Activated CD8-positive, alpha-beta memory T cell treated with anti-CD3 and anti-CD28 coated beads, Interleukin-2, amount 50 U/mL, for 1 hour (primary cell): ENCODE measurements around the gene LGALS4.
A peak's percentile ranks its signal among the peaks of the same experiment; 100 is the strongest.
"Not testable (repeated sequence)": the region's sequence is repeated elsewhere in the genome, so short reads cannot be mapped to it uniquely, and the experiment has no call there.

Experiments
- DNase-seq: peaks from one replicate; pipeline ENCODE4 v3.0.0-alpha.2; 2020; ENCODE audit errors: extremely low read depth

The LGALS4 gene

DNA sequence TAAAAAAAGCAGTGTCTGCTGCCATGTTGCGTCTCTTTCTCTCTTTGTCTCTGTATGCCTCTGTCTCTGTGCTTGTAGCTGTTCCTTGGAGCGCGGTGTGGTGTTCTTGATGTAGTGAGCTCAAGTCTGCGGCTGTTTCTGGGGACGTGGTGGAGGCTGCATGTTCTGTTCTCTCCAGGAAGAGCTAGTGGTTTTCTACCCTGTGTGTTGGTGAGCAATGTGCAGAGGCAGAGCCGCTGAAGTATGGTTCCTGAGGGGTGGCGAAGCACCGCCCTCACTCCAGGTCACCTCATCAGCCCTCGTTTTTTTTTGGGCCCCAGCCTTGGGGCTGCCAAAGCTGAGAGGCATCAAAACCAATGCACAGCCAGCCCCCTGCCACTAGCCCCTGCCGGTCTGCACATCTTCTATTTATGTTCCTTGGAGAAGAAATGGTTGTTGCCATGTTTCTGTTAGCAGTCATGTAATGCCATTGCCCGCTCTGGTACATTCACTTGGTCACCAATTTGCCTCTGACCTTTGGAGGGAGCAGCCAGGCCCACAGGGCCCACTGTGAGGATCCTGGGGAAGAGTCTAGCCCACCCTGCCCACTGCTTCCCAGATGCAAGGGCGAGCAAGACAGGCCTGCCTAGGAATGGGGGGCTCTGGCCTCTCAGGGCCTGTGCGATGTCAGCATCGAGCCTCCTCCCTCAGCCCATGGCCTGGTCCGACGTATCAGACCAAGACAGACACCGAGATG, 29.9 kb upstream of the LGALS4 start:
- peak; percentile 68 for DNase-seq

DNA sequence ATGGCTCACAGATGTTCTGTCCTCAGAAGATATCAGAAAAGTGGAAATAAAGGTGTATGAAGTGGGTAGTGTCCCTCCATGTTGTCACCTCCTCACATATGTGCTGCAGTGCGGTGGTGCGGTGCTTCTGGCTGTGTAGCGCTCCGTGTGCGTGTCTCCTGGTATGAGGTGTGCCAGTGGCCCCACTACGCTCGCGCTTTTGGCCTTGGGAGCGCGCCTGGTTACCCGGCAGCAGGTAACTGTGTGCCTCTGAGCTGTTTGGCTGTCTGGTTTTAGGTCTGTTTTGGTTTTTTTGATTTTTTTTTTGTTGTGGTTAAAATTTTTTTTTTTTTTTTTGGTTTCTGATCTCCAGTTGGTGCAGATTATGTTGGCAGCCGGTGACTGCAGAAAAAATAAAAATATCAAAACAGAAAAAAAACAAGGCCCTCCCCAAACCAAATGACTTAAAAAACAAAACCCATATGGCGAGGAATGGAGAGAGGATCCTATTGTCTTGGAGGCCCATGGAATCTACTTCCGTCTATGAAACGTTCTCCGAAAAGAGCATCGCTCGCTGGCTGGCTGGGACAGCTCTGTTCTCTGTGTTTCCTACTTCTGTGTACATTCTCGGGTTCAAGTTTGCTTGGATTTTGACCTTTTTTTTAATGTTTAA, 29.2 kb upstream of the LGALS4 start:
- no peak for DNase-seq

DNA sequence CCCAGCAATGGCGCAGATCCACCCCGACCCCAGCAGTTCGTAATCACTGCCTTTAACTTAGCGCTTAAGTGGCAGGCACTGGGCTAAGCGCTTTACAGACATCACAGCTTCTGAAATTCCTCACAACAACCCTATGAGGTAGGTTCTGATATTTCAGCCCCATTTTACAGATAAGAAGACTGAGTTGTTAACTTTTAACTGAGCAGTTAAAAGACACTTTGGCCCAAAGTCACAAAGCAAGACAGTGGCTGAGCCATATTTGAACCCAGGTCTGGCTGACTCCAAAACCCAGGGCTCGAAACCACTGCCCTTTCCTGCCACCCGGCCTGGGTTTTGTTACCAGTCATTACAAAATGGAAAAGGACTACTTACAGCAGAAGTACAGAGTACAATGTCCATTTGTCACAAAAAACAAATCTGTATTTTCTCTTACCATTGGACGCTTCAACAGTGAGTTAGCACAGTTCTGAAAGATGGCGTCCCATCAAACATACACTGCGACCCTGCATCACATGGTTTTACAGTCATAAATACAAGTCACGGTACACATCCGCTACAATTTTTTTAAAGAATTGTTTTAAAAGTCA, 28.5 kb upstream of the LGALS4 start:
- no peak for DNase-seq

DNA sequence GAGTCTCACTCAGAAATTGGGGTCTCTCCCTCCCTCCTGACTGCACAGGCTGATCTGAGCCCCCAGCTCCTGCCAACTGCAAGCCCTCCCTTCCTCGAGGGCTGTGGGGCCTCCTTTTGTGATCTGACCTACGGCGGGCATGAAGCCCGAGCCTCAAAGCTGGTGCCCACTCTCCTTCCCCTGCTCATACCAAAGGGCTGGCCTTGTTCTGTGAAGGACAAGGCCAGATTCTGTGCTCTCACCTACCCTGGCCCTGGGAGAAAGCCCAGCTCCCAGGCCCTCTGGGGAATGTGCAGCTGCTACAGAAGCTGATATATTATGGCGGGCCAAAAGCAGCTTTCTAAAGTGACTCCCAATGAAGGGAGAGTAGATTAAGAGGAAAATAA, 27.8 kb upstream of the LGALS4 start:
- no peak for DNase-seq

DNA sequence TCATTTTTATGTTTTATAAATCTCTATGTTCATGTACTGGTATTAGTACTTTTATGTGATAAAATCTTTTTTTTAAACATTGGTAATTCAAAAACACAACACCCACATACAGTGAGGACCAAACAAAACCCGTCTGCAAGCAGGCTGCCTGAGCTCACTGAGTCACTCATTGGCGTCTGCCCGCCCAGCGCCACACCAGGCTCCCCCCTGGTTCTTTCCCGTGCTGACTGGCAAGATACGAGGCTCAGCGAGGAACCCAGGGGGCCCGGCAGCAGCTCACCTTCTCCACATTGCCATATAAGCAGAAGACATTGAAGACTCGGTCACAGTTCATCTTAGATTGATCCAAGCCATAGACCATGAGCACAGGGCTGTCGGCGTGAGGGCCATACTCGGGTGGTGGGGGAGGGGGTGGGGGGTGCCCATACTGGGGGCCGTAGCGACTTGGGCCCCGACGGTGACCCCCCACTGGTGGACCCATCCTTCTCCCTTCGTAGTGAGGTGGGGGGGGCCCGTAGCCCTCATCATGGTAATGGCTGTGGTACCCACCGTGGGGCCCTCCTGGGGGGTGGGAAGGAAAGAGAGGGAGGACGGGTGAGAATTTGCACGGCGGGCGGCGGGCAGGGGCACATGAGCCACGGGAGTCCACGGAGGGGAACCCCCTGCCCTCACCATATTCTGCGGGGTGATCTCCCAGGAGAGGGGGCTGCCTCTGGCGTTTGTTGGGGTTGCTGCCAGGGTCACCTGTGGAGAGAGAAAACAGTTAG, 27.3 kb upstream of the LGALS4 start:
- DNase-seq = no peak

DNA sequence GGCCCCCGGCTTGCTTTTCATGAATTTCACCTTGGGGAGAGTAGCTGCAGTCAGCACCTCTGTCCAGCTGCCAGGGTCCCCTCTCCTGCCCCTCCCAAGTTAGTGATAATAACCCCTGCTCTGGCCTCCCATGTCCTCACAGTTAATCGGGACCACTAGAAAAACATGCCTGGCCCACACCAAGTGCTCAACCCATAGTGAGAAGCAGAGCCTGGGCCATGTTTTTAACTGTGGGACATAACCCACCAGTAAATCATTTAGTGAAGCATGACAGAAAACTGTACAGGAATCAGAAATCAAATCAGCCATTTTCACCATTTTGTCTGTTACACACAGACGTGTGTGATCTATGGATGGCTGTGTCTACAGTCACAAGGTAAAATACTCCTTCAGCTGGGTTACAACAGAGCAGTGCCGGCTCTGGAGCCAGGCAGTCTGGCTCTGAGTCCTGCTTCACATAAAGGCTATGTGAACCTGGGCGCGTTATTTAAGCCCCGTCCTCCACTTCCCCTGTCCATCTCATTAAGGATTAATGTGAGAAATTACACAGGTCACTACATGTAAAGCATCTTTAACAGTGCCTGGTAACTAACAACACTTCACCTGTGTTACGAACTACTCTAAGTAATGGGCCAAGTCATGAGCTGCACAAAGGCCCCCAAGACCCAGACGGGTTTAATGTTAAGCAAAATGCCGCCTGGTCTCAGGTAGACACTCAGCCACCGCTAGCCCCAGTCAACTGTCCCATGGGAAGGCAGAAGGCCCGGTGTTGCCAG, 26.4 kb upstream of the LGALS4 start:
- DNase-seq = no peak

DNA sequence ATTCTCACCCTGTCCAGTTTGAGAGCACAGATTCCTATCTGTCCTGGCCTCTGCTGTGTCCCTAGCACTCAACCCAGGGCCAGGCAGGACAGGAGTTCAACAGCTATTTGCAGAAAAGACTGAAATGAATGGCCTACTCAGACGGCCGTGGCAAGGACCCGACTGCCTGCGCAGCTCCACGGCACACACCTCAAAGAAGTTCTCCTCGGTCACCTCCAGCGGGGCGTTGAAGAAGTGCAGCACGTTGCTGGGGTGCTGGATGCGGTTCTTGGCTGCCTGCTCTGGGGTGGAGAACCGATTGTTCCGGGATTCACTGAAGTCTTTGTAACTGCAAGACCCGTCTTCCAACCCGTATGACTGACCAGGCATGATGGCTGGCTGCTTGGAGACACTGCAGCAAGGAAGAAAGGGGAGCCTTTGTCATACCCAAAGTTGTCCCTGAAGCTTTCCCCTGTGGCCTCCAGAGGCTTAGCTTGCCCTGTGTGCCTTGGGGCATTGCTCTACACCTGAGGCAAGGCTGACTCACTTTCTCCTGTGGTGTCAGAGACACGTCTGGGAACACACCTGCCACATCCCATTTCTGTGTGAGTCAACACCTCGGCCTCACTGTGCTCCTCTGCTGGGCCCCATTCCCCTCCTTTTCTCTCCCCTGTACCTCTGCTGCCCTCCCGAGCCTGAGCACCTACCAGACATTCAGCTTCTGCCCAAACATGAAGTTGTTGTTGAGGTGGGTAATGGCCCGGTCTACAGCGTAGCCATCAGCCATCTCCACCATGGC, 25.7 kb upstream of the LGALS4 start:
- DNase-seq = no peak

DNA sequence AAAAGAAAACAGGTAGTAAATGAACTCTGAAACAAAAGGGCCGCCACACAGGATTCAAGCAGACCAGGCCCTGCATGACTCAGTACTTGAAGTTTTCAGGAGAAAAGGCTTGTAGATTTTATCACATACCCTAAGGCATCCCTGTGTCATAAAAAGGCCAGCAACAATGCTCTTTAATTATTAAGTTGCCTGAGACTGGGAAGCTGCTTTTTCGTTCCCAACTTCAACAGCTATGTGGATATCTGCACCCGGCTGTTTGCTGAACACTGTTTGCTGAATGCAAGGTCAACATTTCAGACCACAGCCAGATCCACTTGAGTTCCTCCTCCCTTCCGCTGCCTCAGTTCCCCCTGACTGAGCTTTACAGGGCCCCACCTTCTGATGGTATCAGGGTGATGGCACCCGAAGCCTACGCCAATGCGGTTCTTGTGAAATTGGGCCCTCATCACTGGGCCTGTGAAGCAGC, 24.9 kb upstream of the LGALS4 start:
- DNase-seq = no peak

DNA sequence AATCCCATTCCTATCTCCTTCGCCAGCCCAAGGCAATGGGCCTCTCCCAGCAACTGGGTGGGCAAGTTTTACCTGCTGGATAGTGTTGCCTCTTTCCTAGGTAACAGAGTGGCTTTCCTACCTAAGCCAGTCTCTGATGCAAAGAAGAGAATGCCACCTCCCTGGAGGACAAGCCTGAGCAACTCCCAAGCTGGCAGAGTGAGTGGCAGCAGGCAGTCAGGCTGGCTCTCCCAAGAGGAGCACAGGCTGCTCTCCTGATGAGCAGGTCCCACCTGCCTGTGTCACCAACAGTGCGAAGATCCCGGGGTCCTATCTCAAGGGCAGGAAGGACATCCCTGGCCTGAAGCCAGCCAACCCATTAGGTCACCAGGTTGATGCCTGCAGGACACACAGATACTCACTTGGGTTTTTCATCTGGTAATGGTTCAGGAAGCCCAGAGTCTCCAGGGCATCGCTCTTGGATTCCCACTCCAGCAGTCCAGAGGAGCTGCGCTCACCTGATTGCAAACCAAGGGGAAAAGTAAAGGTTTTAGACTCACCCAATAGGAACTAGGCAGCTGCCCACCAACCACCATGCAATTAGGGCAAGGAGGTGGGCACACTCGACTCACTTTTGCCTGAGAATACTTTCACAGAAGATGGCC, 24.4 kb upstream of the LGALS4 start:
- no peak for DNase-seq

DNA sequence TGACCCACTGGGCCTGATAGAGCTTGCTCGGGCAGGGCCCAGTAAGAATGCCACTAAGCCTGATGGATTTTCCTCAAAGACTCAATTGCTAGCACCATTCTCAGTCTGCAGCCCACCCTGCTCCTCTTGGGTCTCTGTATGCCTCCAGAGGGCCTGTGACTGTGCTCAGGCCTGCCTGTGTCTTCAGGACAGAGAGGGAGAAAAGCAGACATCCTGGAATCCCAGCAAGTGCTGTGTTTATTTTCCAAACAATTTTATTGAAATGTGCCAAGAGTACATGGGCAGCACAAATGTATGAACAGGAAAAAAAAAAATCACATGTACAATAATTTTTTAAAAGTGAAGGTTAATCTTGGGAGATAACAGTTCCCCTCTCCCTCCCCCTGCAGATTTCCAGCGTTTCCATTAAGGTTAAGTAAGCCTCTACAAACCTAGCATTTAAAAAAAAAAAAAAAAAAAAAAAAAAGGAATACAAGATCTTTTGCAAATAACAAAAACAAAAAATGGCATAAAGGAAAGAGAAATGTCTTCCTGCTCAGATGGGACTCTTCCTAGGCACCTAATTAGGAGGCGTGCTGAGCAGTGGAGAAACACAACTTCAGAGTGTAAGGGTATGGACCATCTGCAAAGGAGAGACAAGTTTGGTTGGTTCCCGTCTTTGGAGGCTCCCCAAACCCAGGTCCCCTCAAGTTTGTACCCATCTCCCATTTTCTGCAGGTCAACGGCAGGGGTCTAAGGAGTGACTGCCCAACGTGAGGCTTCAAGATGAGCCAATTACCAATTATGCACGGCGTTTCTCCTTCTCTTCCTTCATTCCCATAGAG, 23.6 kb upstream of the LGALS4 start:
- no peak for DNase-seq

DNA sequence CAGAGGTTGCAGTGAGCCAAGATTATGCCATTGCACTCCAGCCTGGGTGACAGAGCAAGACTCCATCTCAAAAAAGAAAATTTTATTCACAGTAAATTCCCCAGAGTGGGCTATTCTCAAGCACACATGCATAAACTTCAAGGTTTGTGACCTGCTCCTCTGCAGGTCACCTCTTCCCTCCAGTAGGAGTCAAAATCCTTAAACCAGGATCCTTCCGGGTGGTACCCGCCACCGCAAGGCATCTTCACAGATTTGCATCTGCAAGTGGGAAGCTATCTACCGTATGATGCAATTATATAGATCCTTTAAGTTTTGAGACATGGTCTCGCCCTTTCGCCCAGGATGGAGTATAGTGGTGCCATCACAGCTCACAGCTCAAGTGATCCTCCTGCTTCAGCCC, 21.8 kb upstream of the LGALS4 start:
- no peak for DNase-seq

DNA sequence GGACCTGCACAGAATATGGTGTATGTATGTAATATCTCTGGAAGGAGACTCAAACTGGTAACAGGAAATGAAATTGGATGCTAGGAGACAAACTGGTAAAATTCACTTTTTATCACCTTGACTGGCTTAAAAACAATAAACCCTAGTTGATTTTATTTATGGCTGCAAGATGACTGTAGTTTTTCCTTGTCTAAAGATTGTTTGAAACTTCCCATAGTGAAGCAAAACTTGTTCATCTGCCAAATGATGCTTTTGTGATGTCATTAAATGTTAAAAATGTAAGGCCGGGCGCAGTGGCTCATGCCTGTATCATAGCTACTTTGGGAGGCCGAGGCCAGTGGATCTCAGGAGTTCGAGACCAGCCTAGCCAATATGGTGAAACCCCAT, 21.4 kb upstream of the LGALS4 start:
- no peak for DNase-seq

DNA sequence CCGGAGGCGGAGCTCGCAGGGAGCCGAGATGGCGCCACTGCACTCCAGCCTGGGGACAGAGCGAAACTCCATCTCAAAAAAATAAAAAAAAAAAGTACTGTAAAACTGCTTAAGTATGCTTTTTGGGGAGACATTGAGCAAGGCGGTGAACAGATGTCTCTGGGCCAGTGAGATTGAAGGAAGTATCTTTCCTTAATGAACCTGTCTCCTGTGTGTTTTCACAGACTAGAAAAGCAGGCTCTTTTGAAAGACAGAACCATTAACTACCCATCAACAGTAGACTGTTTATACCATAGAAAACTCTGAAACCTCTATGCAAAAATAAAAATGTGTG, 20.3 kb upstream of the LGALS4 start:
- no peak for DNase-seq

DNA sequence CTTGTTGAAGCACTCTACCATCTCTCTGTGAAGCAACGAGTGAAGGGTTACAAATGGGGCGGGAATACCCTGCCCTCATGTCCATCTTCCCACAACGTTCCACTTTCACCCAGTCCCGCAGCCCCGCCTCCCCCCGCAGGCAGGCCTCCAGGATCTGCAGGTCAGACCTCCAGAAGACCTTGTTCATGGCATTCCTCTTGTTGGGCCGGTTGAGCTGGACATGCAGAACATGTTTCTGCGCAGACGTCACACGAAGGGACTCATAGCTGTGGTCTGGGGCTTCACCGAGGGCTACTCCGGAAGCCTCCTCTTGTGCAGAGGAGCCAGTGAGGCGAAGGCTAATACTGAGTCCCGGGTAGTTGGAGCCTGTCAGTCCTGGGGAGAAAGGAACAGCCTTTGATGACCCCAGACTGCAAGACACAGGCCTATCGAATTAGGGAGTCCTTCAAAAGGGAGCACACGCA, 18.4 kb upstream of the LGALS4 start:
- DNase-seq = no peak

DNA sequence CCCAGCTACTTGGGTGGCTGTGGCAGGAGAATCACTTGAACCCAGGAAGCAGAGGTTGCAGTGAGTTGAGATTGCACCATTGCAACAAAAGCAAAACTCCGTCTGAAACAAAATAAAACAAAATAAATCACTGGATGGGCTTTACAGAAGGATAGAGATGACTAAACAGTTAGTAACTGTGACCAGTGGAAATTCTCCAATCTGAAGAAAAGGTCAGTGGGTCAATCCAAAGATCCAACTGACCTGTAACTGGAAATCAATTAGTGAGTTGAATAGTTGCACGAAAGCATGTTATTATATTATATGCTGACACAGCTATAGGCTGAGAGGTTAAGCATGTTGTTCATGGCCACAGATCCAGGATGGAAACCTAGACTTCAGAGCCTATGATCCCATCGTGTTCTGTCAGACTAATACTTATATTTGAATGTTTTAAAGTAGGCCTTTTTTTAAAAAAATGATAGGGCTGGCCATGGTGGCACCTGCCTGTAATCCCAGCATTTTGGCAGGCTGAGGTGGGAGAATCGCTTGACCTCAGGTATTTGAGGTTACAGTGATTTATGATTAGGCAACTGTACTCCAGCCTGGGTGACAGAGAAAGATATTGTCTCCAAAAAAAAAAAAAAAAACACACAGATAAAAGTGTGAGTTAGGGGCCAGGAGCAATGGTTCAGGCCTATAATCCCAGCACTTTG, 17.4 kb upstream of the LGALS4 start:
- no peak for DNase-seq

DNA sequence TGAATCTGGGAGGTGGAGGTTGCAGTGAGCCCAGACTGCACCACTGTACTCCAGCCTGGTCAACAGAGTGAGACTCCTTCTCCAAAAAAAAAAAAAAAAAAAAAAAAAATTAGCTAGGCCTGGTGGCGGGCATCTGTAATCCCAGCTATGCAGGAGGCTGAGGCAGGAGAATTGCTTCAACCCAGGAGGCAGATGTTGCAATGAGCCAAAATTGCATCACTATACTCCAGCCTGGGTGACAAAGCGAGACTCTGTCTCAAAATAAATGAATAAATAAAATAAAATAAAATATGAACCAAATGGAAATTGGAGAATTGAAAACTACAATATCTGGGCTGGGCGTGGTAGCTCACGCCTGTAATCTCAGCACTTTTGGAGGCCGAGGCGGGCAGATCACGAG, 16.5 kb upstream of the LGALS4 start:
- not testable (repeated sequence) for DNase-seq

DNA sequence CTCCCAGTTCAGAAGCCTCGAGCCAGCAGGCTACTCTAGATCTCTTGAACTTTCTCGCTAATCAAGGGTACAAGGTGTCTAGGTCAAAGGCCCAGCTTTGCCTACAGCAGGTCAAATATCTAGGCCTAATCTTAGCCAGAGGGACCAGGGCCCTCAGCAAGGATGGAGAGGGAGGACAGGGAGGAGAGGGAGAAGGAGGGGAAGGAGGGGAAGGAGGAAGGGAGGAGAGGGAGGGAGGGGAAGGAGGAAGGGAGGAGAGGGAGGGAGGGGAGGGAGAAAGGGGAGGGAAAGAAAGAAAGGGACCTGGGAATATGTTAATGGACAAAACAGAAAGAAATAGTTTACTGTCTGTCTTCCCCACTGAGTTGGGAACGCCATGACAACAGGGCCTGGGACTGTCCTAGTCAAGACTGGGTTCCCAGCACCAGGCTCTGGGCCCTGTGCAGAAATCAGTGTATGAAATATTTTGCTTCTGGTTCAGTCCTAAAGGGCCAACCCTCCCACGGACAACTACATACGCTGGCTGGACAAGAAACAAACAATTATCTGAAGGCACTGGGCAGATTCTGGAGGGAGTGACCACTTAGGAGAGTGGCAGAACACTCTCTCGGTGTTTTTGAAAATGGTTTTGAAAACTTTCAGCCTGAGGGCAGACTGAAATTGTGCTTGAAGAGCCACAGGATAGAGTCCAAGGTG, 14.3 kb upstream of the LGALS4 start:
- DNase-seq = no peak

DNA sequence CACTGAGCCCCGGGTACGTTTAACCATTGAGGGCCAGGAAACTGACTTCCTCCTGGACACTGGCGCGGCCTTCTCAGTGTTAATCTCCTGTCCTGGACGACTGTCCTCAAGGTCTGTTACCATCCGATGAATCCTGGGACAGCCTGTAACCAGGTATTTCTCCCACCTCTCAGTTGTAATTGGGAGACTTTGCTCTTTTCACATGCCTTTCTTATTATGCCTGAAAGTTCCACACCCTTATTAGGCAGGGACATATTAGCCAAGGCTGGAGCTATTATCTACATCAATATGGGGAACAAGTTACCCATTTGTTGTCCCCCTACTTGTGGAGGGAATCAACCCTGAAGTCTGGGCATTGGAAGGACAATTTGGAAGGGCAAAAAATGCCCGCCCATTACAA, 13.2 kb upstream of the LGALS4 start:
- not testable (repeated sequence) for DNase-seq
